ENCODE measurements around the gene TMEM203.

Gene TMEM203

DNA sequence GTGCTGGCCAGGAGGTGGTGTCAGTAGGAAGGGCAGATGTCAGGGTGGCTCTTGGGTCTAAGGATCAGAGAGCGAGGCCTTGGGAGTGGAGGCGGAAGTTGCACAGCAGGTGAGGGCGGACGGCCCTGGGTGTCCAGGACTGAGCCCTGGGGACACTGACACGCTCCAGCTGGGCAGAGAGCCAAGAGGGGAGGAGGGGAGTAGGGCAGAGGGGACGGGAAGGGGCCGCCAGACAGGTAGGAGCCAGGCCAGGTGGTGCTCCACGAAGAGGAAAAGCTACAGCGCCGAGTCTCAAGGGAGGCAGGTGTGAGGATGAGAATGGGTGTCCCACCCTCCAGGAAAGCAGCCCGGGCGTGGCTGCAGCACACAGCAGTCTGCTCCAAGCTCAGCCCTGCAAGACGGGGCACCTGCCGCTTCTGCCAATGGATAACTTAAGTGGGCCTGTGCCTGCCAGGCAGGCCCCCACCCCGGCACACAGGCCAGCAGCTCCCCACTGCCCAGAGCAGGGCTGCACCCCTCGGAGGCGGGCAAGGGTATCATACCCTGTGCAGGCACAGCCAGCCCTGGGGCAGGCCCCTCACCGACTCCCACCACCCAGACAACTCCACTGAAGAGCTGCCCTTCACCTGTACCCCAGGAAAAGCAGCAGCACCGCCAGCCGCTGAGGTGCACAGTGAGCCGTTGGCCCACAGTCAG is 9.8 kb downstream of the TMEM203 start:
- DNase-seq (no peak), ATAC-seq (no peak)

DNA sequence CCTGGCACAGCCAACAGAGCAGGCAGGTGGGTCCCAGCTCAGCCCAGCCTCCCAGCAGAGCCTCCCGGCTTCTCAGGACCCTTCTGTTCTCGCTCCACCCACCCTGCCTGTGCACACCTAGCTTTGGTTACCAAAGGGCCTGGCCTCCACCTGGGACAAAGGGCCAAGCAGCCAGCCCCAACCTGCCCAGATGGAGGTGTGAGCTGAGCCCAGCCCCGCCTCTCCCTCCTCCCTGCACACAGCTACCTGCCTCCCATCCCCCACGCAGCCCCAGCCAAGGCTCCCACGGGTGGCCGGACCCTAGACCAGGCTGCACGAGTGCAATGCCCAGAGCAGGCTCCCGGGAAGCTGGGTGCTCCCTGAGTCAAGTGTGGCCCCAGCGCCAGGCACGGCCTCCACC is 10.5 kb downstream of the TMEM203 start:
- ATAC-seq (no peak), DNase-seq (no peak)

GRCh38 chr9:137194388-137194787 is 11.1 kb downstream of the TMEM203 start:
- ATAC-seq: no peak
- no peak for DNase-seq

GRCh38 chr9:137193771-137194170 is 11.7 kb downstream of the TMEM203 start:
- no peak for DNase-seq

DNA sequence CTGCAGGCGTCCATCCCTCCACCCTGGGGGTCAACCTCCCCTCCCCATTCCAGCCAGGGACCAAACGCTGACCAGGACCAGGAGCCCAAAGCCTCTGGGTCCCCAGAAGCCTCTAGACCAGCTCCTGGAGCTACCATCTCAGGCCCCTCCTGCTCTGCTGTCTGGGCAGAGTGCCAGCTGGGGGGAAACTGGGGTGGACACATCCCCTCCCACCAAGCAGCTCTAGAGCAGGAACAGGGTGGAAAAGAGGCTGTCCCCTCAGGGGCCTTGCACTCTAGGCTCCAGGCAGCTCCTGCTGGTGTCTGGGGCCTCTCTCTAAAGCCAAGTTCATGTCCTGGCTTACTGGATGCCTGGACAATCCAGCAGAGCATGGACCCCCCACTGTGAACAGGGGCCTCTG is 12.6 kb downstream of the TMEM203 start:
- DNase-seq: no peak
- ATAC-seq: no peak

More at GRCh38 chr9:137193771-137194170, 11.7 kb downstream of the TMEM203 start:
- no peak for ATAC-seq

- DNase-seq: no peak
- ATAC-seq: no peak
Measured at GRCh38 chr9:137192448-137192780, 13.0 kb downstream of the TMEM203 start.

DNA sequence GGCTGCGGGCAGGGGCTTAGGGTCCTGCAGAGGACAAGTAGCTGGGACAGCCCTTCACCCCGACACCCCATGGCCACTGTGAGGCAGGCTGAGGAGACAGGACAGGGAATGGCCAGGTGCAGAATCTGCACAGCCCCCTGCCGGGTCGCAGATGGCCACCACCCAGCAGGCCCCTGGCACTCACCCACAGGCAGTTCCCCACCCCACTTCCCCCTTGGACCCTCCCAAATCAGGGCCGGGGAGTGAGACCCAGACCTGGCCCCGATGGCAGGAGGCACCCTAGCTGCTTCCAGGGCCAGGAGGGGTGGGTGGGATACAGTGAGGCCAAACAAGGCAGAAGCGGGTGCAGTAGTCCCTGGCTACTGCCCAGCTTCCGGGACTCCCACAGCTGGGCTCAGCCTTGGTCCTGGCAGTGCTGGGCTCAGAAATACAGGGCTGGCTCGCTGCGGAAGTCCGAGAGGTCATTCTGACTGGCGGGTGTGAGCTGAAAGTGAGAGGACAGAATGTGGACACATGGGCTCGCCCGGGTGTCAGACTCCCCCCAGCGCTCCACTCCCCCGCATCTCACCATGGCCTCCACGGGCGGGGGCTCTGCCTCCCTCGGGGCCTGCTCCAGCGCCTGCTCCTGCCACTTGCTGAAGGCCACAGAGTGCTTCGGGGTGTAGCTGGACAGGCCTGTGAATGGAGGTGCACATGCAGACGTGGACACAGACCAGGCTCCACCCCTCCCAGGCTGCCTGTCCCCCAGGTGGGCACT is 13.6 kb downstream of the TMEM203 start:
- DNase-seq (no peak), ATAC-seq (no peak)

DNA sequence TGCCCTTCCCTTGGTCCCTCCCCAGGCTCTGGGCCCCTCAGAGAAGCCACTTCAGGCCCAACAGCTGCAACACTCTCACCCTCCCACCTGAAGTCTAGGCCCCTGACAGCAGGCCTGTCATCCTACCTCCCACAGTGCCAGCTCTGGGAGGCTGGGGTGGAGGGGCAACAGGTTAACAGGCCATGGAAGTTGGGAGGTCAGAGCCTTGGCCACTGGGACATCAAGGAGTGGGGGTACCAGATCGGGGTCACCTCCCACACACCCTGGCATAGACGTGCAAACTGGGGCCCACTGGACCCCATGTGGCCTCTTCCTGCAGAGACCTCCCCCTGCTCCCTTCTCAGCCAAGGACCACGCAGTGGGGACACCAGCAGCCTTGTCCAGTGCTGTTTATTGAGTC is 14.2 kb downstream of the TMEM203 start:
- DNase-seq: no peak
- ATAC-seq: no peak

GRCh38 chr9:137190315-137190856 is 15.1 kb downstream of the TMEM203 start:
- ATAC-seq (no peak), DNase-seq (no peak)

DNA sequence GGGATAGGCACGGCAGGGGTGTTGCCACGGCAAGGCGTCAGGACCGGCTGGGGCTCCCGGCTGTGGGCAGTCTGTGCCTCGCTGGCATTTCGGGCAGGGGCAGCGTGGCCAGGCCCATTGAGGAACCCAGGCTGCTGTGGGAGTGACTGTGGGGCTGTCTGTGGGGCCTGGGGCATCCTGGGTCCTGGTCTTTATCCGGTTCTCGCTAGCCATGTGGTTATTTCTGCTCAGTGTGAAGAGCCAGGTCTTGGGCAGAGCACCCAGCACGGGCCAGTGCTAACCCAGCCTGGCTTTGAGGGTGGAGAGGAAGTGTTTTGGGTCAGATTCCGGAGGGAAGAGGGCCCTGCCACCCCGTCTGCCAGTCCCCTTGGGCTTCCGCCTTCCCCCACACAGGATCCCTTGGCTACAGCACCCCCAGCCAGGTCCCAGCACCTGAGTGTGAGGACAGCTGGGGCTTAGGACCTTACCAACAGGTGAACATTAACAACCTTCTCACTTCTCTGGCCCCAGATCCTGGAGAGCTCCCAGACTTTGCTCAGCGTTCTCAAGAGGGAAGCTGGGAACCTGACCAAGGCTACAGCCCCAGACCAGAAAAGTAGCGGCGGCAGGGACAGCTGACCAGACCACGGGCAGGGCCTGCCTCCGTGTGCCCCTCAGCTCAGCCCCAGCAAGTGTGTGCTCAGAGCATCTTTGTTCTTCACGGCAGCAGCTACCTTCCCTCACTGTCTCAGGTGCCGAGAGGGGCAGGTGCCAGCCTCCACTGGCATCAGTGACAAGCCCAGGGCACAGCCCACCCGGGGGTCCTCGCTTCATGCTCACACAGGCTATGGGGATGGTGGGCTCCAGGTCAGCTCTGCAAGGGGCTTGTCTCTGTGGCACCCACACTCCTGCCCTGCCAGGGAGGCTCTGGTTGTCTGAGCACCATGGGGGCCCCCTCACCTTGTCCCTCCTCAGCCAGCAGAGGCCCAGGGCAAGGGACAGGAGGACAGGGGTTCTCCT is 15.9 kb downstream of the TMEM203 start:
- ATAC-seq: no peak
- DNase-seq: no peak

DNA sequence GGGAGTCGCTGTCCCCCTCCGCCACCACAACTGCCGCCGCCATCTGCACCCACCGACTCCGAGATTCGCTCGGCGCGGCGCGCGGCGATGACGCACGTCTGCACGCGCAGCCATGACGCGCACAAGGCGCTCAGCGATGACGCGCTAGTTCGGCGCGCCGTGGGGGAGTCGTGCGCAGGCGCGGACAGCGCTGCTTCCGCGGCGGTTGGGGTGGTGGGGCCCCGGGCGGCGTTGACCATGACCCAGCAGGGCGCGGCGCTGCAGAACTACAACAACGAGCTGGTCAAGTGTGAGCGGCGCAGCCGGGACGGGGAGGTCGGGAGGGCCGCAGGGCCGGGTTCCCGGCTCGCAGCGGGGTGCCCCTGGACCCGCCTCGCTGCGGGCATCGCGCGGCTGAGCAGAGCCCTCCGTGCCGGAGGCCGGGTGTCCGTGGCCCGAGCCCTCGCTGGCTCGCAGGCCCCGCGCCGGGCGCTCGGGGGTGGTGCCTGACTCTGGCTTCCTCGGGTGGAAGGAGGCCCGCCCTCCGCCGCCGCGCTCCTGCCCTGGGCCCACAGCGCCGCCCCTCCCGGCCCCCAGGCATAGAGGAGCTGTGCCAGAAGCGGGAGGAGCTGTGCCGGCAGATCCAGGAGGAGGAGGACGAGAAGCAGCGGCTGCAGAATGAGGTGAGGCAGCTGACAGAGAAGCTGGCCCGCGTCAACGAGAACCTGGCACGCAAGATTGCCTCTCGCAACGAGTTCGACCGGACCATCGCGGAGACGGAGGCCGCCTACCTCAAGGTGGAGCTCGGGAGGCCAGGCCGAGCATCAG is 16.8 kb downstream of the TMEM203 start, which contains the start of the genes ANAPC2 and SSNA1:
Gene ANAPC2, minus strand, starts transcription at position 71 of the 807 bp plus-strand sequence. Its CDS starts 28 bp downstream, at position 43.
Gene SSNA1, plus strand, starts transcription at position 187 of the 807 bp plus-strand sequence. Its CDS starts 51 bp downstream, at position 238.
- ATAC-seq: peak; percentile 82
- peak; percentile 97 for DNase-seq

- no peak for DNase-seq
- peak; percentile 1 for ATAC-seq
Measured at GRCh38 chr9:137188086-137188489, 17.4 kb downstream of the TMEM203 start.

- DNase-seq (no peak), ATAC-seq (no peak)
Measured at GRCh38 chr9:137187386-137187785, 18.1 kb downstream of the TMEM203 start.

DNA sequence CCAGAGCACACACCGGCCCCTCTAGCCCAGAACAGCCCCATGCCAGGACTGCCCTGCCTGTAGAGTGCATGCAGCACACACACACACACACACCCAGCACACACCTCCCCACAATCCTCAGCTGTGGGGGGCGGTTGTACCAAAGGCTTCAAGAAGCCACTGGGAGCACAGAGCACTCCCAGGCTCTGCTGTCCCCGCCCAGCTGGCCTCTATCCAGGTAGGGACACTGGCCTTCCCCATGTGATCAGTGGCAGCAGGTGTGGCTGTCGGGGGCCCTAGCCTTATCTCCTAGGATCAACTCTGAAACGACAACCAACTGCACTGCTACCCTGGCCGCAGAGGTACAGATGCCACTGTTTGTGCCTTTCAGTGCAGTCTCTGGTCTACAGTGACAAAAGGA is 19.1 kb downstream of the TMEM203 start:
- no peak for ATAC-seq
- DNase-seq: no peak

GRCh38 chr9:137185921-137186320 is 19.5 kb downstream of the TMEM203 start:
- DNase-seq (no peak), ATAC-seq (no peak)

- no peak for ATAC-seq
- no peak for DNase-seq
Measured at GRCh38 chr9:137184881-137185660, 20.4 kb downstream of the TMEM203 start.

DNA sequence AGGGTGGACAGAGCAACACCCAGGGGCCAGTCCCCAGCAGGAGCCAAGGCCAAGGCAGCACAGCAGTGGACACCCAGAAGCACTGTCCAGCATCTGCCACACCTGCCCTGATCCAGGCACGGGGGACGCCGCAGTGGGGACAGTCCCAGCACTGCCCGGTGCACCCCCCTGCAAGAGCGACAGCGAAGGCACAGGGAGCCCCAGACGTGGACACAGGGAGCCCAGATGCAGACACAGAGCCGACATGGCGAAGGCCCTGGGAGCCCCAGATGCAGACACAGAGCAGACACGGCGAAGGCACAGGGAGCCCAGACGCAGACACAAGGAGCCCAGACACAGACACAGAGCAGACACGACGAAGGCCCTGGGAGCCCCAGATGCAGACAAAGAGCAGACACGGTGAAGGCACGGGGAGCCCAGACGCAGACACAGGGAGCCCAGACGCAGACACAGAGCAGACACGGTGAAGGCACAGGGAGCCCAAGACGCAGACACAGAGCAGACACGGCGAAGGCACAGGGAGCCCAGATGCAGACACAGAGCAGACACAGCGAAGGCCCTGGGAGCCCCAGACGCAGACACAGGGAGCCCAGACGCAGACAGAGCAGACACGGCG is 21.4 kb downstream of the TMEM203 start:
- DNase-seq (no peak), ATAC-seq (no peak)

GRCh38 chr9:137182836-137183235 is 22.6 kb downstream of the TMEM203 start:
- ATAC-seq: no peak
- DNase-seq: no peak

- DNase-seq: no peak
- no peak for ATAC-seq
Measured at GRCh38 chr9:137181680-137182079, 23.8 kb downstream of the TMEM203 start.

GRCh38 chr9:137180491-137180890 is 25.0 kb downstream of the TMEM203 start:
- ATAC-seq (no peak), DNase-seq (no peak)

Measured in stimulated activated naive CD8-positive, alpha-beta T cell treated with anti-CD3 and anti-CD28 coated beads, Interleukin-15, Interleukin-2, amounts not matched to agents 100 U/mL and 50 U/mL, for 24 hours (primary cell).